Esophagus squamous epithelium (tissue), 4 donors: ENCODE measurements around the gene BIN1.

Source experiments
- POLR2A ChIP-seq, 4 donors: fragments of 450-650 bp; IDR thresholded peaks; one replicate each; pipeline ENCODE4 v1.6.1; 2017; ENCODE audit warnings: antibody characterized with exemption in 4 of 4, mild to moderate bottlenecking in 4 of 4, moderate library complexity in 3 of 4
- TF ChIP-seq, protein P1 (sequence below), 6 experiments: fragments of 450-650 bp in 4 of 6; fragments of 200-600 bp in 2 of 6; sonication (generic) in 2 of 6; IDR thresholded peaks; one replicate each; pipeline ENCODE4 v1.5.1; 2016 to 2019; ENCODE audit warnings: antibody characterized with exemption in 6 of 6, mild to moderate bottlenecking in 4 of 6, moderate library complexity in 4 of 6

DNA sequence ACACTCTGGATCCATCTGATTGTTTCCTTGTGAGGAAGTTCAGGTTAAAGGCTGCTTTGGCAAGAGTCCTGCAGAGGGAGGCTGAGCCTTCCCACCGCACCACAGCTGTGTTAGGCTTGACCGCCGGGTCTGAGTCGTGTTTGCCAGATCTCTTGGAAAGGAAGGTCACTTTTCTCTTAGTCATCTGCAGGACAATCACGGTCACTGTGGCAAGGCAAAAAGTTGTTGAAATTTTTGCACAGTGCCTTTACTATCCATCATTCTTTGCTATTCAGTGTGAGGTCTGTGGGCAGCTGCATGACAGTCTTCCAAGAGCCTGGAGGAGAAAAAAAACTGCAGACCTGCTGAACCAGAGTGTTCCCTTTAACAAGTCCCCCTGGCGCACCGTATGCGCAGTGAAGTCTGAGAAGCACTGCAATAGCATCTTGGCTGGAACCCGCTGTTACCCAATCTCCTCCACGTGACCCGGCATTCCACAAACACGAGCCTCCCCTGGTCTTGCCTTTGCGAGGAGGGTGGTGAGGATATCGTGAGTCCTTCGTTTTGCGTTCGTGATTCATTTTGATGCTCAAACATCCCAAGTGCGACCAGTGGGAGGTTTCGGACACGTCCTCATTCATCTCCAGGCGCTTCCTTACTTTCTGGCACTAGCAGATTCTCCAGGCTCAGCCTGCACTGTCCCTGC is 23.0 kb downstream of the BIN1 start:
- TF ChIP-seq, protein P1, sequence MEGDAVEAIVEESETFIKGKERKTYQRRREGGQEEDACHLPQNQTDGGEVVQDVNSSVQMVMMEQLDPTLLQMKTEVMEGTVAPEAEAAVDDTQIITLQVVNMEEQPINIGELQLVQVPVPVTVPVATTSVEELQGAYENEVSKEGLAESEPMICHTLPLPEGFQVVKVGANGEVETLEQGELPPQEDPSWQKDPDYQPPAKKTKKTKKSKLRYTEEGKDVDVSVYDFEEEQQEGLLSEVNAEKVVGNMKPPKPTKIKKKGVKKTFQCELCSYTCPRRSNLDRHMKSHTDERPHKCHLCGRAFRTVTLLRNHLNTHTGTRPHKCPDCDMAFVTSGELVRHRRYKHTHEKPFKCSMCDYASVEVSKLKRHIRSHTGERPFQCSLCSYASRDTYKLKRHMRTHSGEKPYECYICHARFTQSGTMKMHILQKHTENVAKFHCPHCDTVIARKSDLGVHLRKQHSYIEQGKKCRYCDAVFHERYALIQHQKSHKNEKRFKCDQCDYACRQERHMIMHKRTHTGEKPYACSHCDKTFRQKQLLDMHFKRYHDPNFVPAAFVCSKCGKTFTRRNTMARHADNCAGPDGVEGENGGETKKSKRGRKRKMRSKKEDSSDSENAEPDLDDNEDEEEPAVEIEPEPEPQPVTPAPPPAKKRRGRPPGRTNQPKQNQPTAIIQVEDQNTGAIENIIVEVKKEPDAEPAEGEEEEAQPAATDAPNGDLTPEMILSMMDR (IDR thresholded peaks at IDR 0.05): no peak
- peak in 1 of 4 donors; percentile 35 for TF ChIP-seq POLR2A (IDR thresholded peaks at IDR 0.05)
